Caco-2 (cell line): Measurements from ENCODE around the gene GPC6. TPM values are rescaled to one million over a fixed set of nuclear protein-coding genes. Genes with fewer than 3 reads are reported as not detected.

Source experiments
- BruUV-seq: library from RNA; stranded (reverse); fragments of 400-500 nt; replicated peaks from 2 replicates; lab custom pipeline; 2021; lab: Mats Ljungman, UMichigan
- CTCF ChIA-PET: fragments of 300-600 bp; sonication (Branson Sonifier 250); formaldehyde crosslinking; loops from one replicate; lab custom pipeline; 2022; ENCODE audit warnings: antibody characterized with exemption; lab: Charles Lee
- POLR2A ChIA-PET: fragments of 300-600 bp; sonication (Branson Sonifier 250); formaldehyde crosslinking; loops from one replicate; lab custom pipeline; 2022; ENCODE audit warnings: antibody characterized with exemption; lab: Charles Lee
- DNase-seq, 2 experiments: peaks; one replicate each; pipeline versions ENCODE4 v3.0.0 to v3.0.0-alpha.2; 2020 to 2022
- H3K27me3 ChIP-seq: replicated peaks from 2 replicates; pipeline ENCODE4 v1.6.0; 2011; ENCODE audit warnings: low read length; ENCODE audit not compliant: control insufficient read depth, insufficient read depth
- H3K36me3 ChIP-seq: 2 replicates; pipeline ENCODE4 v1.5.1; 2011; ENCODE audit warnings: low read length; ENCODE audit not compliant: control insufficient read depth, insufficient read depth
- H3K4me1 ChIP-seq: fragments of 250-450 bp; sonication (Bioruptor Pico); 2 replicates; pipeline ENCODE4 v1.5.1; 2020; ENCODE audit warnings: mild to moderate bottlenecking
- H3K4me3 ChIP-seq: 2 replicates; pipeline ENCODE4 v1.5.1; 2011; ENCODE audit warnings: low read depth, mild to moderate bottlenecking, control low read depth, low read length
- H3K9me3 ChIP-seq: fragments of 250-450 bp; sonication (Bioruptor Pico); 2 replicates; pipeline ENCODE4 v1.5.1; 2020; ENCODE audit warnings: mild to moderate bottlenecking, moderate library complexity
- H3K27ac Mint-ChIP-seq: one replicate; pipeline ENCODE4 v1.8.0; 2022; ENCODE audit warnings: mixed read lengths; ENCODE audit not compliant: unreplicated experiment
- H3K27me3 Mint-ChIP-seq: one replicate; pipeline ENCODE4 v1.8.0; 2022; ENCODE audit warnings: mixed read lengths; ENCODE audit not compliant: insufficient read depth, unreplicated experiment
- H3K36me3 Mint-ChIP-seq: one replicate; pipeline ENCODE4 v1.8.0; 2022; ENCODE audit warnings: mild to moderate bottlenecking, mixed read lengths; ENCODE audit not compliant: insufficient read depth, unreplicated experiment
- H3K4me1 Mint-ChIP-seq: one replicate; pipeline ENCODE4 v1.8.0; 2022; ENCODE audit warnings: low read depth, mixed read lengths; ENCODE audit not compliant: unreplicated experiment
- H3K4me3 Mint-ChIP-seq: one replicate; pipeline ENCODE4 v1.8.0; 2022; ENCODE audit warnings: mild to moderate bottlenecking, moderate library complexity, mixed read lengths; ENCODE audit not compliant: unreplicated experiment
- H3K9me3 Mint-ChIP-seq: one replicate; pipeline ENCODE4 v1.8.0; 2022; ENCODE audit warnings: mixed read lengths; ENCODE audit not compliant: unreplicated experiment
- CTCF ChIP-seq, 2 experiments: fragments of 200-600 bp in 1 of 2; IDR thresholded peaks; 1 replicate in 1 of 2; 2 replicates in 1 of 2; pipeline versions ENCODE4 v1.5.1 to v1.8.0; 2011 to 2022; ENCODE audit warnings: antibody characterized with exemption in 1 of 2, control low read depth in 1 of 2, inconsistent platforms in 1 of 2, low read depth in 1 of 2, low read length in 1 of 2, mild to moderate bottlenecking in 1 of 2, moderate library complexity in 1 of 2; ENCODE audit not compliant: insufficient read depth in 1 of 2, severe bottlenecking in 1 of 2, unreplicated experiment in 1 of 2
- intact Hi-C: fragments of 100-400 bp; cut with micrococcal nuclease; formaldehyde crosslinking; loops from one replicate; pipeline ENCODE4 v1.10.0; 2022; ENCODE audit not compliant: unreplicated experiment
- total RNA-seq: library from RNA; stranded (reverse); gene quantifications from 2 replicates; pipeline ENCODE4 v1.2.3, GENCODE V29; 2022

GPC6 gene
- total RNA-seq, 1 experiment from 2014 or later: 0.16 TPM

GRCh38 chr13:93819331-93819890, 592.8 kb downstream of the GPC6 start:
- Mint-ChIP-seq H3K27ac (no peak overlapping the region), H3K4me1 (no peaks in the 10 kb centered on the region), H3K36me3 (no peaks in the 10 kb centered on the region), H3K9me3 (no peaks in the 10 kb centered on the region), H3K27me3 (peaks cover 8% of the 10 kb centered on the region), H3K4me3 (no peak overlapping the region)
- H3K4me1 ChIP-seq: no peaks in the 10 kb centered on the region
- ChIA-PET CTCF (no interaction called here), POLR2A (no interaction called here)
- H3K4me3 ChIP-seq: no peak overlapping the region
- intact Hi-C loops: no loop called here
- no peak for DNase-seq
- no peaks in the 10 kb centered on the region for H3K27me3 ChIP-seq
- no peak for TF ChIP-seq CTCF (IDR thresholded peaks at IDR 0.05; ENCODE audit: insufficient read depth in 1 of 2, low read depth in 1 of 2, low read length in 1 of 2, severe bottlenecking in 1 of 2, unreplicated experiment in 1 of 2)
- no TSS peak for BruUV-seq
- no peaks in the 10 kb centered on the region for H3K9me3 ChIP-seq
- H3K36me3 ChIP-seq: no peaks in the 10 kb centered on the region

GRCh38 chr13:93824286-93824685, 597.7 kb downstream of the GPC6 start:
- Histone ChIP-seq H3K4me3 (no peak overlapping the region), H3K4me1 (no peaks in the 10 kb centered on the region), H3K27me3 (no peaks in the 10 kb centered on the region), H3K9me3 (no peaks in the 10 kb centered on the region), H3K36me3 (no peaks in the 10 kb centered on the region)
- no peak overlapping the region for H3K4me3 Mint-ChIP-seq
- H3K36me3 Mint-ChIP-seq: no peaks in the 10 kb centered on the region
- no peaks in the 10 kb centered on the region for H3K4me1 Mint-ChIP-seq
- H3K27ac Mint-ChIP-seq: no peak overlapping the region
- no TSS peak for BruUV-seq
- H3K27me3 Mint-ChIP-seq: peaks cover 8% of the 10 kb centered on the region
- POLR2A ChIA-PET: no interaction called here
- no peaks in the 10 kb centered on the region for H3K9me3 Mint-ChIP-seq
- intact Hi-C loops: no loop called here
- DNase-seq: no peak
- CTCF ChIA-PET: no interaction called here
- no peak for TF ChIP-seq CTCF (IDR thresholded peaks at IDR 0.05; ENCODE audit: insufficient read depth in 1 of 2, low read depth in 1 of 2, low read length in 1 of 2, severe bottlenecking in 1 of 2, unreplicated experiment in 1 of 2)

GRCh38 chr13:93834051-93834450, 607.4 kb downstream of the GPC6 start:
- TF ChIP-seq CTCF (IDR thresholded peaks at IDR 0.05; ENCODE audit: insufficient read depth in 1 of 2, low read depth in 1 of 2, low read length in 1 of 2, severe bottlenecking in 1 of 2, unreplicated experiment in 1 of 2): no peak
- Histone ChIP-seq H3K9me3 (no peaks in the 10 kb centered on the region), H3K4me1 (peaks cover 10% of the 10 kb centered on the region), H3K36me3 (no peaks in the 10 kb centered on the region), H3K4me3 (no peak overlapping the region), H3K27me3 (no peaks in the 10 kb centered on the region)
- DNase-seq: no peak
- BruUV-seq: no TSS peak
- no peaks in the 10 kb centered on the region for H3K9me3 Mint-ChIP-seq
- peaks cover 7% of the 10 kb centered on the region for H3K27me3 Mint-ChIP-seq
- ChIA-PET POLR2A (no interaction called here), CTCF (no interaction called here)
- intact Hi-C loops: no loop called here
- no peaks in the 10 kb centered on the region for H3K36me3 Mint-ChIP-seq
- H3K27ac Mint-ChIP-seq: no peak overlapping the region
- H3K4me3 Mint-ChIP-seq: no peak overlapping the region
- H3K4me1 Mint-ChIP-seq: no peaks in the 10 kb centered on the region
